ENCODE measurements around the gene SKAP1. TPM values are rescaled to one million over a fixed set of nuclear protein-coding genes. Genes with fewer than 3 reads are reported as not detected.

SKAP1 gene
- total and polyA plus RNA-seq, 2 experiments from 2014 or later = 0.27 TPM; not detected in 1

DNA sequence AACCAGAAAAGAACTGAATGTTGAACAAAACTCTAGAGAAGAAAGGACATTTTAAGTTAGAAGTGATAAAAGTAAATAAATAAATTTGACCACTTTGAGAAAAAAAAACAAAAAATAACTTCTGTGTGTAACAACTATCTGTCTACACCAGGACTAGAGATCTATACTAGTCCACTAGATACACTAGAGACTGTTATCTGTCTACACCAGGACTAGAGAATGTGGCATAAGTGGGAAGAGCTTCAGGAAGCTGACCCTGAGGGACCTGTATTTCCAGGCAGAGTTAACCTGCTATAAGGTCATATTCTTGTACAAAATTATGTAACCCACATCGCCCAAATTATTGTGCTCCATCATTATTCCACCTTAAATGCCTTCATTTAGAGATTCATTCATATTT is 160.8 kb downstream of the SKAP1 start:
- no peaks in the 10 kb centered on the region for H3K36me3 ChIP-seq (ENCODE audit: insufficient read depth)
- Mint-ChIP-seq H3K36me3 (ENCODE audit: low read depth) (no peaks in the 10 kb centered on the region), H3K4me3 (no peak overlapping the region), H3K27ac (no peak overlapping the region), H3K27me3 (ENCODE audit: insufficient read depth, low read depth, poor library complexity) (no peaks in the 10 kb centered on the region), H3K9me3 (no peaks in the 10 kb centered on the region), H3K4me1 (peaks cover 6% of the 10 kb centered on the region; the same call in 2 of the 3 replicates)
- TF ChIP-seq, protein P1, sequence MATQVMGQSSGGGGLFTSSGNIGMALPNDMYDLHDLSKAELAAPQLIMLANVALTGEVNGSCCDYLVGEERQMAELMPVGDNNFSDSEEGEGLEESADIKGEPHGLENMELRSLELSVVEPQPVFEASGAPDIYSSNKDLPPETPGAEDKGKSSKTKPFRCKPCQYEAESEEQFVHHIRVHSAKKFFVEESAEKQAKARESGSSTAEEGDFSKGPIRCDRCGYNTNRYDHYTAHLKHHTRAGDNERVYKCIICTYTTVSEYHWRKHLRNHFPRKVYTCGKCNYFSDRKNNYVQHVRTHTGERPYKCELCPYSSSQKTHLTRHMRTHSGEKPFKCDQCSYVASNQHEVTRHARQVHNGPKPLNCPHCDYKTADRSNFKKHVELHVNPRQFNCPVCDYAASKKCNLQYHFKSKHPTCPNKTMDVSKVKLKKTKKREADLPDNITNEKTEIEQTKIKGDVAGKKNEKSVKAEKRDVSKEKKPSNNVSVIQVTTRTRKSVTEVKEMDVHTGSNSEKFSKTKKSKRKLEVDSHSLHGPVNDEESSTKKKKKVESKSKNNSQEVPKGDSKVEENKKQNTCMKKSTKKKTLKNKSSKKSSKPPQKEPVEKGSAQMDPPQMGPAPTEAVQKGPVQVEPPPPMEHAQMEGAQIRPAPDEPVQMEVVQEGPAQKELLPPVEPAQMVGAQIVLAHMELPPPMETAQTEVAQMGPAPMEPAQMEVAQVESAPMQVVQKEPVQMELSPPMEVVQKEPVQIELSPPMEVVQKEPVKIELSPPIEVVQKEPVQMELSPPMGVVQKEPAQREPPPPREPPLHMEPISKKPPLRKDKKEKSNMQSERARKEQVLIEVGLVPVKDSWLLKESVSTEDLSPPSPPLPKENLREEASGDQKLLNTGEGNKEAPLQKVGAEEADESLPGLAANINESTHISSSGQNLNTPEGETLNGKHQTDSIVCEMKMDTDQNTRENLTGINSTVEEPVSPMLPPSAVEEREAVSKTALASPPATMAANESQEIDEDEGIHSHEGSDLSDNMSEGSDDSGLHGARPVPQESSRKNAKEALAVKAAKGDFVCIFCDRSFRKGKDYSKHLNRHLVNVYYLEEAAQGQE (IDR thresholded peaks at IDR 0.05; ENCODE audit: unreplicated experiment) = no peak
- H3K27ac ChIP-seq (ENCODE audit: low read depth) = no peak overlapping the region
- DNase-seq (ENCODE audit: low spot score) (no peak), ATAC-seq (no peak)
- H3K4me2 ChIP-seq = no peak overlapping the region
- H3K27me3 ChIP-seq (ENCODE audit: insufficient read depth) = no peaks in the 10 kb centered on the region
- no peaks in the 10 kb centered on the region for H4K20me1 ChIP-seq (replicated peaks; ENCODE audit: insufficient read depth)
- no peak overlapping the region for H2AFZ ChIP-seq
- H3K4me1 ChIP-seq (ENCODE audit: insufficient read depth) = peaks cover 8% of the 10 kb centered on the region; the same call in 1 of the 2 replicates
- H3K79me2 ChIP-seq (replicated peaks; ENCODE audit: insufficient read depth) = no peaks in the 10 kb centered on the region
- no peaks in the 10 kb centered on the region for H3K9me2 ChIP-seq (ENCODE audit: insufficient read depth)
- H3F3A ChIP-seq (replicated peaks; ENCODE audit: low read depth) = no peaks in the 10 kb centered on the region
- H3K4me3 ChIP-seq = no peak overlapping the region

DNA sequence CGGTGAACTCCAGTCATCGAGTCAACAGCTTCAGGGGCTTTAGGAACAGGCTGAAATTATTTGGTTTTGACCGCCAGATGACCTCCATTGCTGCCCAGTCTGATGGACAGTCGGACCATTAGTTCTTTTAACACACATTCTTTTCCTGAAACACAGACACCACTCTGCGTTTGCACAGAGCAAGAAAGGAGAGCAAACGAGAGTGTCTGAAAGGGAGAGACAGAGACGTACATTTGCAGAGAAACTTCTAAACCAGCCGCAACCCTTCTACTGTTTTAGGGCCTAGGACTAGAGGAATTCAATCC is 166.3 kb downstream of the SKAP1 start:
- peaks cover 28% of the 10 kb centered on the region for H3K4me1 Mint-ChIP-seq
- TF ChIP-seq CREB1 (CRISPR knock-in tag; IDR thresholded peaks at IDR 0.05; ENCODE audit: low read depth) (no peak), JUNB (IDR thresholded peaks at IDR 0.05; ENCODE audit: unreplicated experiment) (no peak), EZH2 (IDR thresholded peaks at IDR 0.05; ENCODE audit: low read depth, unreplicated experiment) (no peak), ZNF114 (CRISPR knock-in tag; IDR thresholded peaks at IDR 0.05) (no peak), STAT1 (IDR thresholded peaks at IDR 0.05; ENCODE audit: unreplicated experiment) (no peak)
- TF ChIP-seq, protein P2, sequence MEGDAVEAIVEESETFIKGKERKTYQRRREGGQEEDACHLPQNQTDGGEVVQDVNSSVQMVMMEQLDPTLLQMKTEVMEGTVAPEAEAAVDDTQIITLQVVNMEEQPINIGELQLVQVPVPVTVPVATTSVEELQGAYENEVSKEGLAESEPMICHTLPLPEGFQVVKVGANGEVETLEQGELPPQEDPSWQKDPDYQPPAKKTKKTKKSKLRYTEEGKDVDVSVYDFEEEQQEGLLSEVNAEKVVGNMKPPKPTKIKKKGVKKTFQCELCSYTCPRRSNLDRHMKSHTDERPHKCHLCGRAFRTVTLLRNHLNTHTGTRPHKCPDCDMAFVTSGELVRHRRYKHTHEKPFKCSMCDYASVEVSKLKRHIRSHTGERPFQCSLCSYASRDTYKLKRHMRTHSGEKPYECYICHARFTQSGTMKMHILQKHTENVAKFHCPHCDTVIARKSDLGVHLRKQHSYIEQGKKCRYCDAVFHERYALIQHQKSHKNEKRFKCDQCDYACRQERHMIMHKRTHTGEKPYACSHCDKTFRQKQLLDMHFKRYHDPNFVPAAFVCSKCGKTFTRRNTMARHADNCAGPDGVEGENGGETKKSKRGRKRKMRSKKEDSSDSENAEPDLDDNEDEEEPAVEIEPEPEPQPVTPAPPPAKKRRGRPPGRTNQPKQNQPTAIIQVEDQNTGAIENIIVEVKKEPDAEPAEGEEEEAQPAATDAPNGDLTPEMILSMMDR (conservative IDR thresholded peaks at IDR 0.05; ENCODE audit: low read depth in 2 of 2) = no peak
- TF ChIP-seq, protein P1 (IDR thresholded peaks at IDR 0.05; ENCODE audit: unreplicated experiment) = no peak

More for the DNA sequence above, 166.3 kb downstream of the SKAP1 start:
- no peaks in the 10 kb centered on the region for H3K27me3 ChIP-seq (ENCODE audit: insufficient read depth)
- Mint-ChIP-seq H3K9me3 (no peaks in the 10 kb centered on the region), H3K36me3 (ENCODE audit: low read depth) (no peaks in the 10 kb centered on the region), H3K27me3 (ENCODE audit: insufficient read depth, low read depth, poor library complexity) (peaks cover 3% of the 10 kb centered on the region), H3K4me3 (no peak overlapping the region), H3K27ac (no peak overlapping the region)
- H3K4me3 ChIP-seq = no peak overlapping the region
- DNase-seq (ENCODE audit: low spot score) (no peak), ATAC-seq (no peak)
- H3K9me2 ChIP-seq (ENCODE audit: insufficient read depth) = no peaks in the 10 kb centered on the region
- no peaks in the 10 kb centered on the region for H3K36me3 ChIP-seq (ENCODE audit: insufficient read depth)
- no peak overlapping the region for H3K4me2 ChIP-seq
- H4K20me1 ChIP-seq (replicated peaks; ENCODE audit: insufficient read depth) = no peaks in the 10 kb centered on the region
- H3K79me2 ChIP-seq (replicated peaks; ENCODE audit: insufficient read depth) = no peaks in the 10 kb centered on the region
- H3K4me1 ChIP-seq (ENCODE audit: insufficient read depth) = peaks cover 19% of the 10 kb centered on the region
- no peak overlapping the region for H2AFZ ChIP-seq
- no peak overlapping the region for H3K27ac ChIP-seq (ENCODE audit: low read depth)
- H3F3A ChIP-seq (replicated peaks; ENCODE audit: low read depth) = no peaks in the 10 kb centered on the region

Measured in GM23338 (cell line).